ENCODE data around the gene LTK. TPM values are rescaled to one million over a fixed set of nuclear protein-coding genes. Genes with fewer than 3 reads are reported as not detected.

Gene LTK
- polyA plus RNA-seq, 1 donor: 22.8 TPM

DNA sequence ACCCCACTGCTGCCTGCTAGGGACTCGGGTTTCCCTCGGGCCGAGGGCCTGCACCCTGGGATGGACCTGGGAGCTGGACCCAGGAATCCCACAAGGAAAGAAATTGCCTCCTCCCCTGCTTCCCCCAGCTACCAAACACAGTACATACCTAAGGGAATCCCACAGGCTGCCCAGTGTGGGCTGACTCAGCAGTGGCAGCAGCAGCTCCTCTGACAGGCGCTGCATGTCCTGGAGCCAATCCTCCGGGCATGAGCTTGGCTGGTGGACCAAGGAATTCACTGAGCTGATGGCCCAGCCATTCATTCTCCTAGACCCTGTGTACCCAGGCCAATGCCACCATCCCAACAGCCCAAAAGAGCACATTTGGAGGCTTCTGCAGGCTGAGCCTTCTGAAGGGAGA lies 9.5 kb upstream of the LTK start:
- no peak for DNase-seq

DNA sequence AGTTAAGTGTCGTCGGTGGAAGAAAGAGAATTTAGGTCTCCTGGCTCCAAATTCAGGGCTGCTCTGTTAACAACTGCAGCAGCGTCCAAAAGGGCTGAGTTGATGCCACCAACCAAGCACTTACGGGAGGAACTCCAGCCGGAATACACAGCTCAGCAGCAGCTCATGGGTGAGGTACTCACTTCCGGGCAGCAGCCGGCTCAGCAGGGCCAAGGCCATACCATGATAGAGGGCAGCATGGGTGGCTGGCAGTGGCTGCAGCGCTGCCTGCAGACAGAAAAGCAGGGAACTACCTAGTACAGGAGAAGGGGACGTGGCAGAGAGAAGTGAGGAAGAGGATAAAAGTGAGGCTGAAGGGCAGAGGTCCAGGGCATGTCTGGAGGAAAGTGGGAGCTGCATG lies 8.0 kb upstream of the LTK start:
- DNase-seq: no peak

DNA sequence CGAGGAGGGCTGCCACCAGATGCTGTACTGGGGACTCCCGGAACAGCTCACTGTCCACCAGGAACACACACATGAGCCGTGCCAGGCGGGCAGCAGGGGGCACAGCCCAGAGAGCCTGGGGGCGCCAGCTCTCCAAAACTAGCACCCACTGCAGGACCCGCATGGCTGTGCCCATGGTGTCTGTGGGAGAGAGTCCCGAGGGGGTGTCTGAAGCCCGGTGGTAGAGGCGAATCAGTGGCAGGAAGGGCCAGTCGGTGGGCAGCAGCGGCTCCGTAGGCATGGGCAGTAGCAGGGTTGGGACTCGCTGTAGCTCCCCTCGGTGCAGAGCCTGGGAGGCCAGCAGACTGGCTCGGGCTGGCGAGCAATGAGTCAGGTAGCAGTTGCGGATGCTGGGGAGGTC lies 7.0 kb upstream of the LTK start:
- DNase-seq: no peak

DNA sequence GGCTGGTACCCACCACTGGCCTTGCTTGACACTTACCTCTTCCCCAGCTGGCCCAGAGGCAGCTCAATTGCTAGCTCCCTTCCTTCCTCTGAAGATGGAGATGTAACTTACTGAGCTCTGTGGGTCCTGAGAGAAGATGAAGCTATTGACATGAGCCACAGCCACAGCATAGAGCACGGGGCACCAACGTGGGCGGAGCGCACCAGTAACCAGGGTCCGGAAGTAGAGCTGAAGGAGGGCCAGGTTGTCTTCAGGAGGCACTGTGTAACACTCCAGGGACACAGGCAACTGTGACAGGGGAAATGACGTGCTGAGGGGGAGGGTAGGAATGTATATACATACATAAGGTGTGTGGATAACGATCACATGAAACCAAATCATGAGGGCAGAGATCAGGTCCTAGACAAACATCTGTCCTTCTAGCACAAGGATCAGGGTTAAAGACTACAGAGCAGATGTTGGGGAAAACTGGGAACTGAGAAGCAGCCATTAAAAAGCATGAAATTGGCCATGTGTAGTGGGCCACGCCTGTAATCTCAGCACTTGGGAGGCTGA lies 4.3 kb upstream of the LTK start:
- DNase-seq: no peak

DNA sequence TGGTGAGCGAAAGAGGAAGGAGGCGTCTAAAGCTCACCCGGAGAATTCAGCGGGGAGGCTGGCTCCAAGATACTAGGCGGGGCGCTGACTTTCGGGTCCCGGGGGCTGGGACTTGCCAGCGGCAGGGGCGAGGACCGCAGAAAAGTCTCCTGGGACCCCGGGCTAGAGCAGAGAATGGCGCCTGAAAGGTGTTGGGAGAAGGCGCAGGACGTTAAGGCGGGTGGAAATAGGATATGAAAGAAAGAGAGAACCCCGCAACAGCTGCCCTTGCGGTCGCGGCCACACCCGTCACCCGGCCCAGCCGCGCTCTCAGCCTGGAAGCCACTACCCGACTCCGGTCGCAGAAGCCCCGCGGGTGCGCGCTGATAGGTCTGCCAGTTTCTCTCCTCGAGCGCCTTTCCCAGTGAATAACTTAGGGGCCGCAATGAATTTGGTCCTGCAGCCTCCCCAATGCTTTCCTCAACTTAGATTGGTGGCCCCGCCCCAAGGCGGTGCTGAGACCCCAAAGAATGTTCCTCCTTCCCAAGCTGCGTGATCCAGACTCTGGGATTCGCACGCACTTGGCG lies 604 bp downstream of the LTK start:
- no peak for DNase-seq

DNA sequence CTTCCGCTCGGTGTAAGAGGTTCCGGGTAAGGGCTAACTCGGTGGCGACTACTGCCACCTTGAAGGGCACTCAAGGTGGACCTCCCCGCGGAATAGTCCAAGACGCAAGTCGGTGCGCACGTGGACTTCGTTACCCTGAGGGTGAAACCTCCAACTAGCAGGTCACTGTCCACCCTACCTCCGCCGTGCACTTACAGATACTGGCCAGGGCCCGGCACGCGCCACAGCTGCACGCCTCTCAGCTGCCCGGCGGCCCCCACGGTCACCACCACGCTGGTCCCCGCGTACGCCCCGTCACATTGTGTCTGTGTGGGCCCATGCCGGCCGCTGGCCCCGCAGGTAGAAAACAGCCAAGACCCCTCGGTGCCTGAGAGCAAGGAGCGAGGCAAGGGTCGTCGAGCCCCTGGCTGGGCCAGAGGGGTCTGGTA lies 1.1 kb downstream of the LTK start:
- DNase-seq: no peak

DNA sequence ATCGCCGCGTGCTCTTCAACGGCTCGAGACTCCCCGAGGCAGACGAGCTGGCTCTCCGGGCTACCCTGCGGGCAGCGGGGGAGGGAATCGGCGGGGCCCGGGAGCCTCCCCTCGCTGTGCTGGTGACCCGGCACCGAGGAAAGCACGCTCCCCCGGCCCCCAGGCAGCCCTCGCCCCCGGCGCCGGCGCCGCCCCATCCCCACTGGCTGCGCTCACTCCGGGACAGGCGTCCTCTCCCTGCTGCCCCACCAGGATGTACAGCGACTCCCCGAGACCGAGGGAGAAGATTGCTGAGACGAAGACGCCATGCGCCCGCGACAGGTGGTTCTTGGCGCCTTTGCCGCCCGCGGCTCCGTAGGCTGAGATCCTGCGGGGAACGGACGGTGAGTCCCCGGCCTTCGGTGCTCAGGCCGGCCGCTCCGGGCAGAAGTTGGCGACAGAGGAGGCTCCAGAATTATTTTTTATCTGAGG lies 1.7 kb downstream of the LTK start:
- no peak for DNase-seq

DNA sequence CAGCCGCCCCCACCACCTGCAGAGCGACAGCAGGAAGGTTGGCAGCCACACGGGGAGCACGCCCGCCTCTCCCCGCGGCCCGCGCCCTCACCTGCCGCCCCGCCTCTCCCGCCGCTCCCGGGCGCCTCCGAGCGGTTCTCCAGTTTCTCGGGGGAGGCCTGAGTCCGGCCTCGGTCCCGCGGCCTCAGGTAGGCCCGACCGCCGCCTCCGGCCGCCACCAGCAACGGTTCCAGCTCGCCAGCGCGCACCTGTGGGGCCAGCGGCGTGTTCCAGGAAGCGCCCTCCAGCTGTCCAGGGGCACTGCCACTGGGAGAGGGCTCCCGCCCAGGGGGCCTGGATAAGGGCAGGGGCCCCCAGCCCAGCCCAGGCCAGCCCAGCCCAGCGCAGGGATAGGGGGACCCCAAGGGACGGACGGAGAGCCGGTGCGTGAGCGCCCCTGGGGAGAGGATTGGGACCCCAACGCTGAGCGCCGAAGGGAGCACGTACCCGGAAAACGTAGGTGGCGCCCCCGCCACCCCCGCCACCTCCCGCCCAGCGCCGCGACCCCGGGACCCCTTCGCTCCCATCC lies 2.2 kb downstream of the LTK start:
- no peak for DNase-seq

DNA sequence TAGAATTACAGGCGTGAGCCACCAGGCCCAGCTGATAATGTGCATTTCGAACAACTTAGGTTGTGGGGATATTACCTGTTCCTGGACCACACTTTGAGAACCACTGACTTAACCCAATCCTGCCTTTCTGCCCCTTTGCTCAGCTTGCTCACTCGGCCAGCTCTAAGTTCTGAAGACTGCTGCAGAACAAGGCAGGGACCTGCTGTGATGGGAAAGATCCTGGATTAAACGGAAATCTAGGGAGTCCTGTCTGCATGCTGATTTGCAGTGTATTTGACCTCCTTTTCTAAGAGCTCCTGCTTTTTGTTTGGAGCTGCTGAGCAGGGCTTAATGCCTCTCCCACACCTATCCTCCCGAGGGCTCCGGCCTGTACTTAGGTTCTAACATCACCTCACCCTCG lies 2.9 kb downstream of the LTK start:
- no peak for DNase-seq

DNA sequence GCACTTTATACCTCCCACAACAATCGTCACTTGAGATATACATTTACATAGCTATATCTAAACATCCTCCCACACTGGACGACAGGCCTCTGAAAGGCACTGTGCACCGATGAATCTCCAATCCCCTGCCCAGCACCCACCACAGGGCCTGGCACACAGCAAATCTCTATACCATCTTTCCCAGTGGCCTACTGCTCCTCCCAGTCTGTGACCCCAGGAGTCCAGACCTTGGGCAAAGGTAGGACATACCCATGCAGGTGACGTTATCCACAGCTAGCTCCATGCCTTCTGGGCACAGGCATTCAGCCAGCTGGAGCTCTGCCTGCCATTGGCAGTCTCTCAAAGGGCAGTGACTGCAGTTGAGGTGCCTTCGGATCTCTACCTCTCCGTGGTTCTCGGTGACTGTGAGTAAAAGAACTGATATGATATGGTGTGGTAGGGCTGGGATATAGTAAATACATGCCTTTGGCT lies 5.8 kb downstream of the LTK start:
- DNase-seq: no peak

DNA sequence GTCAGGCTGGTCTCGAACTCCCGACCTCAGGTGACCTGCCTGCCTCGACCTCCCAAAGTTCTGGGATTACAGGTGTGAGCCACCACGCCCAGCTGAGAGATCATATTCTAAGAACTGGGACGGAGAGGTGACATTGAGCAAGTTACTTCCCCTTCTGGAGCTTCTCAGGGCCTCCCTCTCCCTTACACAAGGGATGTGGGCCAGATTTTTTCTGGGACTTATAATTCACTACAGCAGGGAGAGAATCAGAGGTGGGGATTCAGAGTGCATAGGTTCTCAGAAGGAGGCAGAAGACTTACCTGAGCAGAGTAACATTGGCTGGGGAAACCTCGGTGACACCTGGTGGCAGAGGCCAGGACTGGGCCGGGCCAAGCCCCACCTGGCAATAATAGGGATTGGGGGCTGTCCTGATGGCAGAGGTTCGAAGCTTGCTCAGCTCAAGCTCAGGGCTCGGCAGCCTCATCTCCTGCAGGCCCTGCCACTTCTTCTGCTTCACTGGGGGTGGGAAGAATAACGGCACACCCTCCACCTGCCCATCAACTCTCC lies 6.8 kb downstream of the LTK start:
- no peak for DNase-seq

DNA sequence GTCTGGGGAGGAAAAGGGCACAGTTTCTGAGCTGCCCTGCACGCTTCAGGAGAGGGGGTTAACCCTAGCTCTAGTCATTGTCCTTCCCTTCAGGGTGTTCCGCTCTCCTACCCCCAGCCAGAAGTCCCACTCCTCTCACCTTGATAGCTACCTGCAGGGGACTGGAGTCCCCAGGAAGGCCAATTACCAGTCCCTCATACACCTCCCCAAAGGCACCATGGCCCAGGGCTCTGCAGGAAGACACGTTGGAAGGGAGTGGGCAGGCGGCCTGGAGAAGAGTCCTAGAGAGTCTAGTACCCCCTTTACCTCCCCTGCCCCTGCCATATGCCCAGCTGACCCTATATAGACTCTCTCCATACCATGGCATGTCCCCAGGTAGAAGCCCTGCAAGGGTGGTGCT lies 7.9 kb downstream of the LTK start:
- DNase-seq: no peak

DNA sequence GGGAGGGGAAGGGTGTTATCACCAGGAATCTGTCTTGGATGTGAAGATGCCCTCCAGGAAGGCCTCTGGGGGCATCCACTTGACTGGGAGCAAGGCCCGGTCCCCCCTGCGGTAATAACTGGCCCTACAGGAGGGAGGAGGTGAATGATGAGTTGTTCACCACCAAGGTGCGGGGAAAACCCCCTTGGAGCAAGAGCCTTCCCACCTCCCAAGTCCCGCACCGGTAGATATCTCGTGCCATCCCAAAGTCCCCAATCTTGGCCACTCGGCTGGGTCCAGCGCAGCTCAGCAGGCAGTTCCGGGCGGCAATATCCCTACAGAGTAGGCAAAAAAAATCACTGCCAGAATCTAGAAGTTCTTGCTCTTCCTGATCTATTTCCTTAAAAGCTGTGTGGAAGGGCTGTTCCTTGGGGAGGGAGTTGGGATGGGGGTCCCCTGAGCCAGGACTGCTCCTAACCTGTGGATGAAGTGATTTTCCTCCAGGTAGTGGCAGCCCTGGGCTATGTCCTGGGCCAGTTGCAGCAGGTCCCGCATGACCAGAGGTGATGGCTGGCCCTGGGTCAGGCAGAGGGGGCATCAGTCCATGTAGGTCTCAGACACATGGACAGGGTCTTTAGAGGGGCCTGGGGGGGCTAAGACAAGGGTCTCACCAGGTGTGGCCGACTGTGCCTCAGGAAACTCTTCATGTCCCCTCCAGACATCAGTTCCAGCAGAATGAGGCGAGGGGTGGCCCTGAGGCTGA lies 8.7 kb downstream of the LTK start:
- no peak for DNase-seq

DNA sequence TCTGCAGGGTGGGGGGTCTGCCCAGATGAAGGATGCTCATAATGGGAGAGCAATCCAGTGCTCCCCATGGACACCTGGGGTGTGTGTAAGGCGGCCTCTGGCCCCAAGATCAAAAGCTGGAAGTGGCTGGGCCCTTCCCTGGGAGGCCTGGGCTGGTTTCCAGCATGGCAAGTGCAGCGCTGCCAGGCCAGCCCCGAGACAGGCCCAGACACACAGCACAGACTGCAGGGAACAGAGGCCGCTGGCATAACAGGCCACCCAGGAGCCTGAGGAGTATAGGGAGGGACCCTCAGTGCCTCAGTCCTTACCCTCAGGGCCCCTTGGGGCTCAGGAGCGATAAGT lies 10.0 kb downstream of the LTK start:
- no peak for DNase-seq

DNA sequence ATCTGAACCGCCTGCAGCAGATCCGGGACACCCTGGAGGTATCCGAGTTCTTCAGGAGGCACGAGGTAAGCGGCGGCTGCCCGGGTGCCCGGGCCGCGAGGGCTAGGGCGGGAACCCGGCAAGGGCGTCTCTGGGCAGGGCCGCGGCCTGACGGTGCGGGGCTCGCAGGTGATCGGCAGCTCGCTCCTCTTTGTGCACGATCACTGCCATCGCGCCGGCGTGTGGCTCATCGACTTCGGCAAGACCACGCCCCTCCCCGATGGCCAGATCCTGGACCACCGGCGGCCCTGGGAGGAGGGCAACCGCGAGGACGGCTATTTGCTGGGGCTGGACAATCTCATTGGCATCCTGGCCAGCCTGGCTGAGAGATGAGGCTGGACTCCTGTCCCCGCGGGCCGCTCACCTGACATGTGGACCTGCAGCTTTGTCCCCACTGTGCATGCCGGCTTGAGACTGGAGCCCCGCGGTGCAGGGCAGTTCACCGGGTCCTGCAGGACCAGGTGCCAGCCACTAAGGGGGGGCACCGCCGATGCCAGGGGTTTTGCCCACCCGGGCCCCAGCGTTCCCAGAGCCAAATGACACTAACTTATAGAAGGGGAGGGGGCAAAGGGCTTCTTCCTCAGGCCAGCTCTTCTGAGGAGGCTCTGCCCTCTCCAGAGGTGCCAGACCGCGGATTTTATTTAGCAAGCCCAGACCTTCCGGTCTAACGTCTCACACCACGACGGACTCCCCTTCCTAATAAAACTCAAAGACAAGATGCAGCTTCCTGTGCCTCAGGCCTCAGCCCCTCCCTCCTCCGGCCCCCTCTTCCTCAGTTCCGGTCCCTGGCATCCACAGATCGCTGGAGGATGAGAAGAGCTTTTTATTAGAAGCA lies 10.6 kb downstream of the LTK start:
- DNase-seq: no peak

DNA sequence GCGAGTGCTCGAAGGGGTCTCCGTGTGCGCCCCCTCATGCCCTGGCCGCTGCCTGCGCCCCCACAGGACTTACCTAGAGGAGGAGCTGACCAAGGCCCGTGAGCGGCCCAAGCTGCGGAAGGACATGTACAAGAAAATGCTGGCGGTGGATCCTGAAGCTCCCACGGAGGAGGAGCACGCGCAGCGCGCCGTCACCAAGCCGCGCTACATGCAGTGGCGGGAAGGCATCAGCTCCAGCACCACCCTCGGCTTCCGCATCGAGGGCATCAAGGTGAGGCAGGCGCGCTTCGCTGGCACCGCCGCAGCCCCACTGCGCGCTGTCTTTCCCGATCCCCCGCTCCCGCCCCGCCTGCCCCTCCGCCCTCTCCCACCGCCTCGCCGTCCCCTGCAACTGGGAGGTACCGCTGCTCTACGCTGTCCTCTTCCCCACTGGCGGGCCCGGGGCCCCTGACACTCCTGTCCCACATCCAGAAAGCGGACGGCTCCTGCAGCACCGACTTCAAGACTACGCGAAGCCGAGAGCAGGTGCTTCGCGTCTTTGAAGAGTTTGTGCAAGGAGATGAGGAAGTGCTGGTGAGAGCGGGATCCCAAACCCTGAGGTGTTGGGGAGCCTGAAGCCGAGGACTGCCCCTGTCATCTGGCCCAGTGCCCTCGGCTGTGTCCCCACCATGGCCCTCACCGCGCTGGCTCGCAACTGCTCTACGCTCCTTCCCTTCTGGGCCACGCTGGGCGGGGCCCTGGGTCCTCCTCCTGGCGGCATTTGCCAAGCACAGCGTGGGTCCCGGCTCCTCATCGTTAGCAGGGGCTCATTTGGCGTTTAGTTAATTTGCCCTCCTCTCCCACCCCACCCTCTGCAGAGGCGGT lies 11.5 kb downstream of the LTK start:
- DNase-seq: no peak

DNA sequence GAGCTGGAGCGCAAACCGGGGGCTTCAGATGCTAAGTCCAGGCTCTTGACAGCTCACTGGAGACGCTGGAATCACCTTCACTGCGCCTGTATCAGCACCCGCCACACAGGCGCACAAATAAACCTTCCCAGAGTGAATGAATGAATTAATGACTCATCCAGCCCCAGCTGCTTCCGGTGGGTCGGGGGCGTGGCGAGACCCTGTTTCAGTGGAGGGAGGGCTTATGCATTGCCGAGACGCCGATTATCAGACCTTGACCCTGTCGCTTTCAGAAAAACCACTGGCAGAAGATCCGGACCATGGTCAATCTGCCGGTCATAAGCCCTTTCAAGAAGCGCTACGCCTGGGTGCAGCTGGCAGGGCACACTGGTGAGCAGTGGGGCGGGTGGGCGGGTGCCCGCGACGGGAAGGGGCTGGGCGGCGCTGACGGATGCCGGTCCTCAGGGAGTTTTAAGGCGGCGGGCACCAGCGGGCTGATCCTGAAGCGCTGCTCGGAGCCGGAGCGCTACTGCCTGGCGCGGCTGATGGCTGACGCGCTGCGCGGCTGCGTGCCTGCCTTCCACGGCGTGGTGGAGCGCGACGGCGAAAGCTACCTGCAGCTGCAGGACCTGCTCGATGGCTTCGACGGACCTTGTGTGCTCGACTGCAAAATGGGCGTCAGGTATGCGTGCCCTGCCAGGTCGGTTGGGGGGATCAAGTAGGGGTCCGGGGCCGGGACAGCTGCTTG lies 12.3 kb downstream of the LTK start:
- DNase-seq: no peak

DNA sequence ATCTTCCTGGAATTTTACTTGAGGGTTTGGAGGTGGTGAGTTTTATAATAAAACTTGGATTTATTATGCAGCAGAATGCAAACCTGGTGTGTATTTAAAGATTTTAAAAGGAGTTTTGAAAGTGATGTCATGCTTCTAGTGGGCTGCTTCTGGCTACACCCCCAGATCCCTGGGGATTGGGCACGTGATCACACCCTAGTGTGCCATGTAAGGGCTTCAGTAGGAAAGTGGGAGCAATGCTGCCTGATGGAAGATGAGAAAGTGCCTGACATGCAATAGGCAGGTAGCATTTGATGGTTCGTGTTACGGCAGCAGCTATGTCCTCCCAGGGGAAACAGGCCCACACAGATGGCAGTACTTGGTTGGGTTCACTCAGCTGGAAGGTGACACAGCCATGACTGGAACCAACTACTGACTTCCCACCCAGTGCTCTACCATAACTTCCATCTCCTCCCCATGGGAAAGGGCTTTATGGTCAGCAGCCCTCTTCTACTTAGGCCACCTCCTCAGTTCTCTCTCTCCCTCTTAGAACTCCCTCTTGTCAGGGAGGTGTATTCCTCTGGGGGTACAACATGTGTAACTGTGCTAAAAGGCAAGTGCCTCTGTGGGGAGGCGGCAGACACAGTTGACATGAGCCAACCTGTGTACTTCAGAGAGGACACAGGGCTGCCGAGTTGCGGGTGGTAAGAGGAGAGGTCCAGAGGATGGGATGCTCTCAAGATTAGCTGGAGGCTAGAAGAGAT lies 14.3 kb downstream of the LTK start:
- no peak for DNase-seq

DNA sequence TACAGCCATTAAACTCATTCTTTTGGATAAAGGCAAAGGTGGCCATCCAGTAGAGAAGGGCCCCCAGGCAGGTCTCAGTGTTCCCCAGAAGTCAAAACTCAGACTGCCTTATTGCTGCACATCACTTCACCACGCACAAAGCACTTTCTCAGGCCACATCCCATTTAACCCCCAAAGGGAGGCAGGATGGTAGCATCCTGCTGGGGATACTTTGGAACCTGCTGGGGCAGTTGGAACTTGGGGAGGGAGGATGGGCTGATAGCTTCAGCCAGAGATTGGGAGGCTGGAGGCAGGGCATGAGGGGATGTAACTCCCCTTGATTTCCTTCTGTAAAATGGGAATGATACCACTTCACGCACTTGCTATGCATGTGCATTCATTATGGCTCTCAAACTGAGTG lies 15.0 kb downstream of the LTK start:
- DNase-seq: no peak

All from hindlimb muscle (tissue), 1 donor.